BE2C (cell line): Measurements from ENCODE around the gene CERK.
"Not testable (repeated sequence)": the region's sequence is repeated elsewhere in the genome, so short reads cannot be mapped to it uniquely, and the experiment has no call there.

ENCODE experiments used
- DNase-seq: peaks from one replicate; pipeline ENCODE4 v3.0.0-alpha.2; 2020
- H3K27me3 ChIP-seq: fragments of 250-450 bp; sonication (Bioruptor Pico); 2 replicates; pipeline ENCODE4 v1.5.1; 2020; ENCODE audit warnings: mild to moderate bottlenecking
- H3K36me3 ChIP-seq: fragments of 250-450 bp; sonication (Bioruptor Pico); 2 replicates; pipeline ENCODE4 v1.5.1; 2020; ENCODE audit warnings: mild to moderate bottlenecking
- H3K4me1 ChIP-seq: fragments of 250-450 bp; sonication (Bioruptor Pico); 2 replicates; pipeline ENCODE4 v1.5.1; 2020
- H3K4me3 ChIP-seq: 2 replicates; pipeline ENCODE4 v1.5.1; 2011; ENCODE audit warnings: low read depth, low read length
- H3K9me3 ChIP-seq: fragments of 250-450 bp; sonication (Bioruptor Pico); 2 replicates; pipeline ENCODE4 v1.5.1; 2020
- CTCF ChIP-seq: IDR thresholded peaks from 2 replicates; pipeline ENCODE4 v1.5.1; 2012; ENCODE audit warnings: mild to moderate bottlenecking, low read depth, low read length

Gene CERK

GRCh38 chr22:46637711-46638600 is 100.1 kb downstream of the CERK start:
- H3K27me3 ChIP-seq: no peaks in the 10 kb centered on the region
- TF ChIP-seq CTCF: no peak
- peaks cover 5% of the 10 kb centered on the region; the same call in 1 of the 2 replicates for H3K4me1 ChIP-seq
- H3K9me3 ChIP-seq: no peaks in the 10 kb centered on the region
- DNase-seq: no peak
- no peak overlapping the region for H3K4me3 ChIP-seq
- peaks cover 25% of the 10 kb centered on the region for H3K36me3 ChIP-seq

- Histone ChIP-seq H3K4me3 (no peak overlapping the region), H3K9me3 (no peaks in the 10 kb centered on the region), H3K27me3 (no peaks in the 10 kb centered on the region), H3K4me1 (no peaks in the 10 kb centered on the region), H3K36me3 (peaks cover 25% of the 10 kb centered on the region)
- TF ChIP-seq CTCF: no peak
- no peak for DNase-seq
These were observed 101.6 kb downstream of the CERK start for GRCh38 chr22:46636221-46637002.

- no peaks in the 10 kb centered on the region for H3K27me3 ChIP-seq
- H3K9me3 ChIP-seq: no peaks in the 10 kb centered on the region
- H3K4me3 ChIP-seq: no peak overlapping the region
- peaks cover 25% of the 10 kb centered on the region for H3K36me3 ChIP-seq
- DNase-seq: no peak
- H3K4me1 ChIP-seq: no peaks in the 10 kb centered on the region
- TF ChIP-seq CTCF: peak; percentile 23
These were observed 102.3 kb downstream of the CERK start for GRCh38 chr22:46635756-46636155.

- H3K27me3 ChIP-seq, H3K4me3 ChIP-seq, H3K9me3 ChIP-seq, H3K4me1 ChIP-seq, DNase-seq: not testable (repeated sequence)
- H3K36me3 ChIP-seq: peaks cover 27% of the 10 kb centered on the region
These were observed 102.9 kb downstream of the CERK start for GRCh38 chr22:46634973-46635685.
